ENCODE data around the gene NCKIPSD.
A peak's percentile ranks its signal among the peaks of the same experiment; 100 is the strongest.

The NCKIPSD gene

GRCh38 chr3:48711727-48712126 lies 26.0 kb upstream of the NCKIPSD start:
- H3K36me3 ChIP-seq (ENCODE audit: low read depth) = peaks cover 83% of the 10 kb centered on the region
- no peak for ATAC-seq (ENCODE audit: low read depth)
- H3K4me1 ChIP-seq (ENCODE audit: insufficient read depth, poor library complexity, severe bottlenecking) = peaks cover 35% of the 10 kb centered on the region
- no peak overlapping the region for H3K4me3 ChIP-seq (ENCODE audit: severe bottlenecking)
- no peaks in the 10 kb centered on the region for H3K27me3 ChIP-seq (ENCODE audit: insufficient read depth, poor library complexity, severe bottlenecking)
- H3K9me3 ChIP-seq (ENCODE audit: severe bottlenecking) = no peaks in the 10 kb centered on the region
- TF ChIP-seq, protein P1, sequence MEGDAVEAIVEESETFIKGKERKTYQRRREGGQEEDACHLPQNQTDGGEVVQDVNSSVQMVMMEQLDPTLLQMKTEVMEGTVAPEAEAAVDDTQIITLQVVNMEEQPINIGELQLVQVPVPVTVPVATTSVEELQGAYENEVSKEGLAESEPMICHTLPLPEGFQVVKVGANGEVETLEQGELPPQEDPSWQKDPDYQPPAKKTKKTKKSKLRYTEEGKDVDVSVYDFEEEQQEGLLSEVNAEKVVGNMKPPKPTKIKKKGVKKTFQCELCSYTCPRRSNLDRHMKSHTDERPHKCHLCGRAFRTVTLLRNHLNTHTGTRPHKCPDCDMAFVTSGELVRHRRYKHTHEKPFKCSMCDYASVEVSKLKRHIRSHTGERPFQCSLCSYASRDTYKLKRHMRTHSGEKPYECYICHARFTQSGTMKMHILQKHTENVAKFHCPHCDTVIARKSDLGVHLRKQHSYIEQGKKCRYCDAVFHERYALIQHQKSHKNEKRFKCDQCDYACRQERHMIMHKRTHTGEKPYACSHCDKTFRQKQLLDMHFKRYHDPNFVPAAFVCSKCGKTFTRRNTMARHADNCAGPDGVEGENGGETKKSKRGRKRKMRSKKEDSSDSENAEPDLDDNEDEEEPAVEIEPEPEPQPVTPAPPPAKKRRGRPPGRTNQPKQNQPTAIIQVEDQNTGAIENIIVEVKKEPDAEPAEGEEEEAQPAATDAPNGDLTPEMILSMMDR (IDR thresholded peaks at IDR 0.05; ENCODE audit: poor library complexity, severe bottlenecking) = no peak
- DNase-seq (ENCODE audit: low spot score) = no peak
- peak overlapping the region; percentile 78 for H3K27ac ChIP-seq (ENCODE audit: poor library complexity, severe bottlenecking)

GRCh38 chr3:48709051-48709461 lies 23.3 kb upstream of the NCKIPSD start:
- ATAC-seq (ENCODE audit: low read depth) (peak; percentile 97), DNase-seq (ENCODE audit: low spot score) (peak; percentile 84)
- H3K27me3 ChIP-seq (ENCODE audit: insufficient read depth, poor library complexity, severe bottlenecking) = no peaks in the 10 kb centered on the region
- peak overlapping the region; percentile 78 for H3K27ac ChIP-seq (ENCODE audit: poor library complexity, severe bottlenecking)
- no peak overlapping the region for H3K4me3 ChIP-seq (ENCODE audit: severe bottlenecking)
- H3K9me3 ChIP-seq (ENCODE audit: severe bottlenecking) = no peaks in the 10 kb centered on the region
- TF ChIP-seq, protein P1 (IDR thresholded peaks at IDR 0.05; ENCODE audit: poor library complexity, severe bottlenecking) = no peak
- H3K36me3 ChIP-seq (ENCODE audit: low read depth) = peaks cover 82% of the 10 kb centered on the region
- H3K4me1 ChIP-seq (ENCODE audit: insufficient read depth, poor library complexity, severe bottlenecking) = peaks cover 24% of the 10 kb centered on the region

GRCh38 chr3:48708481-48708889 lies 22.8 kb upstream of the NCKIPSD start:
- DNase-seq (ENCODE audit: low spot score) (no peak), ATAC-seq (ENCODE audit: low read depth) (peak; percentile 19; the same call in 2 of the 3 replicates)
- H3K9me3 ChIP-seq (ENCODE audit: severe bottlenecking) = no peaks in the 10 kb centered on the region

DNA sequence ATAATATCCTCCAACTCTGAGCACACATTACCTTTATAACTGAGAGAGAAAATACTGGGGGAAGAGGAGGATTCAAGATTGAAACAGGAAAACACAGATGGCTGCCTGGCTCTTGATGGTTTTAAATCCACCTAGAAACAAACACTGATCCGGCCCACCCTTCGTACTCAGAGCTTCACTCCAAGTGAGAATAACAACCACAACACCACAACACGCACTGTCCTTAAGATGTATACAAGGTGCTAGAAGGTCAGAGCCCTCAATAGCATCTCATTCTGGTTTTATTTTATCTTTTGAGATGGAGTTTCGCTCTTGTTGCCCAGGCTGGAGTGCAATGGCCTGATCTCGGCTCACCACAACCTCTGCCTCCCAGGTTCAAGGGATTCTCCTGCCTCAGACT lies 21.4 kb upstream of the NCKIPSD start:
- Histone ChIP-seq H3K27me3 (ENCODE audit: insufficient read depth, poor library complexity, severe bottlenecking) (no peaks in the 10 kb centered on the region), H3K9me3 (ENCODE audit: severe bottlenecking) (no peaks in the 10 kb centered on the region), H3K4me3 (ENCODE audit: severe bottlenecking) (no peak overlapping the region), H3K36me3 (ENCODE audit: low read depth) (peaks cover 83% of the 10 kb centered on the region), H3K27ac (ENCODE audit: poor library complexity, severe bottlenecking) (peak overlapping the region; percentile 78), H3K4me1 (ENCODE audit: insufficient read depth, poor library complexity, severe bottlenecking) (peaks cover 28% of the 10 kb centered on the region)
- DNase-seq (ENCODE audit: low spot score) = no peak
- TF ChIP-seq, protein P1 (IDR thresholded peaks at IDR 0.05; ENCODE audit: poor library complexity, severe bottlenecking) = no peak
- ATAC-seq (ENCODE audit: low read depth) = no peak

More at GRCh38 chr3:48708481-48708889, 22.8 kb upstream of the NCKIPSD start:
- Histone ChIP-seq H3K4me3 (ENCODE audit: severe bottlenecking) (no peak overlapping the region), H3K4me1 (ENCODE audit: insufficient read depth, poor library complexity, severe bottlenecking) (peaks cover 24% of the 10 kb centered on the region), H3K27ac (ENCODE audit: poor library complexity, severe bottlenecking) (peak overlapping the region; percentile 78), H3K27me3 (ENCODE audit: insufficient read depth, poor library complexity, severe bottlenecking) (no peaks in the 10 kb centered on the region), H3K36me3 (ENCODE audit: low read depth) (peaks cover 82% of the 10 kb centered on the region)
- TF ChIP-seq, protein P1 (IDR thresholded peaks at IDR 0.05; ENCODE audit: poor library complexity, severe bottlenecking) = no peak

DNA sequence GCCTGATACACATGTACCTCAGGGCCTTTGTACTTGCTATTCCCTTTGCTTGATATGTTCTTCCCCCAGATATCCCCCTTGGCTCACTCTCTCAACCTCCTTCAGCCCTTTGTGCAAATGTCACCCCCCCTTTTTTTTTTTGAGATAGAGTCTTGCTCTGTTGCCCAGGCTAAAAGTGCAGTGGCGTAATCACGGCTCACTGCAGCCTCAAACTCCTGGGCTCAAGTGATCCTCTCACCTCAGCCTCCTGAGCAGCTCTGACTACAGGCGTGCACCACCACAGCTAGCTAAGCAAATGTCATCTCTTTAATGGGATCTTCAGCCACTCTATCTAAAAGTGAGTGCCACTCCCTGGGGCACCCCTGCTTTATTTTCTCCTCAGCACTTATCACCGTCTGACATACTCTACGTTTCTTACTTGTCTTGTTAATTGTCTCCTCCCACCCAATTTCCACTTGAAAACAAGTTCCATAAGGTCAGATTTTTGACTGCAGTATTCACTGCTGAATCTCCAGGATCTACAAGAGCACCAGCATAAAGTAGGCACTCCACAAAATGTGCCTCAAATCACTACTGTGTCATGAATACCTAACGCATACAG lies 16.7 kb upstream of the NCKIPSD start:
- H3K27ac ChIP-seq (ENCODE audit: poor library complexity, severe bottlenecking) = no peak overlapping the region
- H3K9me3 ChIP-seq (ENCODE audit: severe bottlenecking) = no peaks in the 10 kb centered on the region
- TF ChIP-seq, protein P1 (IDR thresholded peaks at IDR 0.05; ENCODE audit: poor library complexity, severe bottlenecking) = no peak
- DNase-seq (ENCODE audit: low spot score) = no peak
- peaks cover 92% of the 10 kb centered on the region for H3K36me3 ChIP-seq (ENCODE audit: low read depth)
- H3K4me3 ChIP-seq (ENCODE audit: severe bottlenecking) = no peak overlapping the region
- H3K27me3 ChIP-seq (ENCODE audit: insufficient read depth, poor library complexity, severe bottlenecking) = no peaks in the 10 kb centered on the region
- peaks cover 4% of the 10 kb centered on the region for H3K4me1 ChIP-seq (ENCODE audit: insufficient read depth, poor library complexity, severe bottlenecking)
- no peak for ATAC-seq (ENCODE audit: low read depth)

Data from RWPE2 (cell line).